Measurements from ENCODE around the gene FAM217B. TPM values are rescaled to one million over a fixed set of nuclear protein-coding genes. Genes with fewer than 3 reads are reported as not detected.
A peak's percentile ranks its signal among the peaks of the same experiment; 100 is the strongest.

The FAM217B gene
- polyA plus RNA-seq, 1 of the 3 experiments (the other 2 are of a cell fraction), result 3.0 TPM

DNA sequence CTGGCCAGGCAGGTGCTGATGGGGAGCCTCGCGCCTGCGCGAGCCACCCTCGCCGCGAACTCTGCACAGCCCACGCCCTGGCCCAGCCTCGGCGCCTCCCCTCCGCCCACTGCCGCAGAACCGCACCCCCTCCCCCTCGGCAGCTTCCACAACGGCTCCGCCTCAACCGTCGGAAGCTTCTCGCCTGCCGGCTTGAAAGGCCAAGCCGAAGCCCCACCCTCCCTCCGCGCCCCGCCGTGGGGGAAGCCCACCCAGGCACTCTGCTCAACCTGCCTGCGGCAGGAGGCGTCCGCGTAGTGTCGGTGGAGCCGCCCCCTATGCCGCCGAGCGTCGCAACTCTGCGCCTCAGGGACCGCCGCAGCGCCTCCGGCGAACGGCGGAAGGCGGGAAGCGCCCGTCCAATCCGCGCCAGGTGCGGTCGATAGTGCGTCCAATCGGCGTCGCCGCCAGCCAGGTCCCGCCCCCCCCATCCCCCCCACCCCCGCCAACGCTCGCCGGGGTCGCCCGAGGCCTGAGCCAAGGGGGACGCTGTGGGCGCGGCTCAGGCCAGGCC lies 6.8 kb upstream of the FAM217B start, which contains the start of gene SYCP2:
TSS of gene SYCP2 (minus strand) at position 342 of the 553 bp plus-strand sequence. CDS start 11,224 bp downstream, outside the sequence.
- ChIA-PET POLR2A (no interaction called here), CTCF (interaction anchor here (0.8 to 9.8 kb wide), 18 partner anchors 8 to 331 kb away, joined by 3 to 95 read pairs (median 4); no protein-coding TSS in a partner anchor)
- H3K9ac ChIP-seq, result peak within 1 kb of the TSS; percentile 69
- peaks cover 0 to 2% of the 10 kb centered on the region in 2 experiments for H3K36me3 ChIP-seq (replicated peaks in 1 of 2; ENCODE audit: control insufficient read depth in 1 of 2, insufficient read depth in 2 of 2, low read length in 1 of 2)
- DNase-seq, result peak; percentile 95
- no peaks in the 10 kb centered on the region for H3K9me3 ChIP-seq
- no peaks in the 10 kb centered on the region for H4K20me1 ChIP-seq (ENCODE audit: insufficient read depth)
- peak within 1 kb of the TSS; percentile 96 for H3K4me2 ChIP-seq
- no peaks in the 10 kb centered on the region for H3K9me2 ChIP-seq
- peaks cover 10% of the 10 kb centered on the region for H3F3A ChIP-seq (replicated peaks; ENCODE audit: insufficient read depth)
- peak within 1 kb of the TSS; percentile 45 to 81 for H3K27ac ChIP-seq (ENCODE audit: low read depth in 2 of 2, low read length in 1 of 2)
- H2AFZ ChIP-seq (ENCODE audit: low read depth), result peak within 1 kb of the TSS; percentile 96
- H3K79me2 ChIP-seq (ENCODE audit: insufficient read depth), result peaks cover 8% of the 10 kb centered on the region
- H3K27me3 ChIP-seq (ENCODE audit: insufficient read depth), result no peaks in the 10 kb centered on the region
- peak within 1 kb of the TSS; percentile 75 for H3K4me3 ChIP-seq (ENCODE audit: low read depth in 2 of 2, low read length in 1 of 2)
- TF ChIP-seq, protein P1, sequence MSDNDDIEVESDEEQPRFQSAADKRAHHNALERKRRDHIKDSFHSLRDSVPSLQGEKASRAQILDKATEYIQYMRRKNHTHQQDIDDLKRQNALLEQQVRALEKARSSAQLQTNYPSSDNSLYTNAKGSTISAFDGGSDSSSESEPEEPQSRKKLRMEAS (IDR thresholded peaks at IDR 0.05; ENCODE audit: low read depth), result peak; percentile 90
- no peak for TF ChIP-seq RFX5 (IDR thresholded peaks at IDR 0.05; ENCODE audit: low read length)
- peaks cover 5 to 11% of the 10 kb centered on the region in 2 experiments; a peak in 3 of 4 replicates for H3K4me1 ChIP-seq (ENCODE audit: control insufficient read depth in 1 of 2, insufficient read depth in 2 of 2, low read depth in 1 of 2, low read length in 1 of 2)
- 39% methylated on average over 25 of the region's 65 CpGs for WGBS (ENCODE audit: low lambda C conversion rate)

DNA sequence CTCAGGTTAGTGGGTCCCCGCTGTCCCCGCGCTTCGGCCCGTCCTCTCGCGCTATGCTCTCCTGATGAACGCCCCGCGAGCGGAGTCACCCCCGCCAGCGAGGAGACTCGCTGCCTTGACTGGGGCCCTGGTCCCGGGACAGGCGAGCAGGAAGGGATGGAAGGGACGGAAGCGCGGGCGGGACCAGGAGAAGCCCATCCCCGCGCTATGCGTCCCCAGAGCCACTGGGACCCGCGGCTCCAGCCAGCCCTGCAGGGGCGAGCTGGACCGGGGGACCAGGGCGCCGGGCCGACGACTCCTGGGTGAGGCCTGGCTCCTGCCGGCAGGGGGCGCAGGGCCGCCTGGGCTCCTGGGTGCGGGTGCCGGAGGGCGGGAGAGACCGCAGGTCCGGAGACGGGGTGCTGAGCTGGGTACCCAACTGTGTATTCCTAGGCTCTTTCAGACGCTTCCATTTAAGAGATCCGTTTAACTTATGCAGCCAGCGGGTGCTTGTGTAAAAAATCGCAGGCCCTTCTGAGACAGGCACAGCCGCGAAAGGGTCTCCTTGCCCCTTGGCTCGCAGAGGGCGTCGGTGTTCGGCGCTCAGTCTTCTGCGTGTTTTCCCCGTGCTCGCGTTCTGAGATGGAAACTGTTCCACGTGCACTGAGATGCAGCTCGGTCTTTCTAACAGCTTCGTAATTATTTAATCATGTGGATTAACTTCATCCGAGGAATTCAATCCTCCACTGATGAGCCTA lies 6.2 kb upstream of the FAM217B start:
- Histone ChIP-seq H4K20me1 (ENCODE audit: insufficient read depth) (no peaks in the 10 kb centered on the region), H3K4me2 (peak overlapping the region; percentile 96), H3K79me2 (ENCODE audit: insufficient read depth) (peaks cover 13% of the 10 kb centered on the region), H3K9me2 (no peaks in the 10 kb centered on the region), H3K4me3 (ENCODE audit: low read depth in 2 of 2, low read length in 1 of 2) (peak overlapping the region; percentile 75), H3K27ac (ENCODE audit: low read depth in 2 of 2, low read length in 1 of 2) (peak overlapping the region; percentile 45 to 81), H3K36me3 (replicated peaks in 1 of 2; ENCODE audit: control insufficient read depth in 1 of 2, insufficient read depth in 2 of 2, low read length in 1 of 2) (peaks cover 0 to 2% of the 10 kb centered on the region in 2 experiments), H2AFZ (ENCODE audit: low read depth) (peak overlapping the region; percentile 96), H3K27me3 (ENCODE audit: insufficient read depth) (no peaks in the 10 kb centered on the region), H3F3A (replicated peaks; ENCODE audit: insufficient read depth) (peaks cover 10% of the 10 kb centered on the region), H3K9me3 (no peaks in the 10 kb centered on the region), H3K4me1 (ENCODE audit: control insufficient read depth in 1 of 2, insufficient read depth in 2 of 2, low read depth in 1 of 2, low read length in 1 of 2) (peaks cover 8 to 17% of the 10 kb centered on the region in 2 experiments; a peak in 3 of 4 replicates), H3K9ac (peak overlapping the region; percentile 69)
- 4% methylated on average over 26 of the region's 59 CpGs for WGBS (ENCODE audit: low lambda C conversion rate)
- ChIA-PET POLR2A (no interaction called here), CTCF (interaction anchor here (0.6 to 9.8 kb wide), 21 partner anchors 9 to 373 kb away, joined by 3 to 95 read pairs (median 4); no protein-coding TSS in a partner anchor)
- peak; percentile 97 for DNase-seq
- TF ChIP-seq FOXM1 (IDR thresholded peaks at IDR 0.05; ENCODE audit: low read depth) (0 out of 2 replicates have a peak, but pooled peaks have one; percentile 36), MXI1 (IDR thresholded peaks at IDR 0.05; ENCODE audit: low read depth, low read length) (no peak; the same call in 1 of the 2 replicates), RFX5 (IDR thresholded peaks at IDR 0.05; ENCODE audit: low read length) (no peak), EP300 (IDR thresholded peaks at IDR 0.05; ENCODE audit: borderline replicate concordance in 1 of 2, low read depth in 1 of 2, low read length in 1 of 2) (no peak), RCOR1 (IDR thresholded peaks at IDR 0.05; ENCODE audit: low read length) (no peak), ELF1 (IDR thresholded peaks at IDR 0.05) (no peak), TCF12 (IDR thresholded peaks at IDR 0.05) (no peak), GABPA (IDR thresholded peaks at IDR 0.05; ENCODE audit: low read depth) (no peak), SMC3 (IDR thresholded peaks at IDR 0.05; ENCODE audit: low read depth, low read length) (no peak), GATA2 (CRISPR knock-in tag; IDR thresholded peaks at IDR 0.05) (no peak), MEF2A (IDR thresholded peaks at IDR 0.05; ENCODE audit: borderline replicate concordance, low read depth) (no peak), FOSL2 (IDR thresholded peaks at IDR 0.05; ENCODE audit: borderline replicate concordance, low read depth) (no peak), CHD2 (IDR thresholded peaks at IDR 0.05; ENCODE audit: low read length, partially characterized antibody) (peak; percentile 30)
- TF ChIP-seq, protein P1 (IDR thresholded peaks at IDR 0.05; ENCODE audit: low read depth), result 0 out of 2 replicates have a peak, but pooled peaks have one; percentile 44
- TF ChIP-seq, protein P2, sequence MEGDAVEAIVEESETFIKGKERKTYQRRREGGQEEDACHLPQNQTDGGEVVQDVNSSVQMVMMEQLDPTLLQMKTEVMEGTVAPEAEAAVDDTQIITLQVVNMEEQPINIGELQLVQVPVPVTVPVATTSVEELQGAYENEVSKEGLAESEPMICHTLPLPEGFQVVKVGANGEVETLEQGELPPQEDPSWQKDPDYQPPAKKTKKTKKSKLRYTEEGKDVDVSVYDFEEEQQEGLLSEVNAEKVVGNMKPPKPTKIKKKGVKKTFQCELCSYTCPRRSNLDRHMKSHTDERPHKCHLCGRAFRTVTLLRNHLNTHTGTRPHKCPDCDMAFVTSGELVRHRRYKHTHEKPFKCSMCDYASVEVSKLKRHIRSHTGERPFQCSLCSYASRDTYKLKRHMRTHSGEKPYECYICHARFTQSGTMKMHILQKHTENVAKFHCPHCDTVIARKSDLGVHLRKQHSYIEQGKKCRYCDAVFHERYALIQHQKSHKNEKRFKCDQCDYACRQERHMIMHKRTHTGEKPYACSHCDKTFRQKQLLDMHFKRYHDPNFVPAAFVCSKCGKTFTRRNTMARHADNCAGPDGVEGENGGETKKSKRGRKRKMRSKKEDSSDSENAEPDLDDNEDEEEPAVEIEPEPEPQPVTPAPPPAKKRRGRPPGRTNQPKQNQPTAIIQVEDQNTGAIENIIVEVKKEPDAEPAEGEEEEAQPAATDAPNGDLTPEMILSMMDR (IDR thresholded peaks at IDR 0.05), result peak; percentile 91
- TF ChIP-seq, protein P3, sequence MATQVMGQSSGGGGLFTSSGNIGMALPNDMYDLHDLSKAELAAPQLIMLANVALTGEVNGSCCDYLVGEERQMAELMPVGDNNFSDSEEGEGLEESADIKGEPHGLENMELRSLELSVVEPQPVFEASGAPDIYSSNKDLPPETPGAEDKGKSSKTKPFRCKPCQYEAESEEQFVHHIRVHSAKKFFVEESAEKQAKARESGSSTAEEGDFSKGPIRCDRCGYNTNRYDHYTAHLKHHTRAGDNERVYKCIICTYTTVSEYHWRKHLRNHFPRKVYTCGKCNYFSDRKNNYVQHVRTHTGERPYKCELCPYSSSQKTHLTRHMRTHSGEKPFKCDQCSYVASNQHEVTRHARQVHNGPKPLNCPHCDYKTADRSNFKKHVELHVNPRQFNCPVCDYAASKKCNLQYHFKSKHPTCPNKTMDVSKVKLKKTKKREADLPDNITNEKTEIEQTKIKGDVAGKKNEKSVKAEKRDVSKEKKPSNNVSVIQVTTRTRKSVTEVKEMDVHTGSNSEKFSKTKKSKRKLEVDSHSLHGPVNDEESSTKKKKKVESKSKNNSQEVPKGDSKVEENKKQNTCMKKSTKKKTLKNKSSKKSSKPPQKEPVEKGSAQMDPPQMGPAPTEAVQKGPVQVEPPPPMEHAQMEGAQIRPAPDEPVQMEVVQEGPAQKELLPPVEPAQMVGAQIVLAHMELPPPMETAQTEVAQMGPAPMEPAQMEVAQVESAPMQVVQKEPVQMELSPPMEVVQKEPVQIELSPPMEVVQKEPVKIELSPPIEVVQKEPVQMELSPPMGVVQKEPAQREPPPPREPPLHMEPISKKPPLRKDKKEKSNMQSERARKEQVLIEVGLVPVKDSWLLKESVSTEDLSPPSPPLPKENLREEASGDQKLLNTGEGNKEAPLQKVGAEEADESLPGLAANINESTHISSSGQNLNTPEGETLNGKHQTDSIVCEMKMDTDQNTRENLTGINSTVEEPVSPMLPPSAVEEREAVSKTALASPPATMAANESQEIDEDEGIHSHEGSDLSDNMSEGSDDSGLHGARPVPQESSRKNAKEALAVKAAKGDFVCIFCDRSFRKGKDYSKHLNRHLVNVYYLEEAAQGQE (IDR thresholded peaks at IDR 0.05; ENCODE audit: low read depth, low read length), result no peak
- TF ChIP-seq, protein P4, sequence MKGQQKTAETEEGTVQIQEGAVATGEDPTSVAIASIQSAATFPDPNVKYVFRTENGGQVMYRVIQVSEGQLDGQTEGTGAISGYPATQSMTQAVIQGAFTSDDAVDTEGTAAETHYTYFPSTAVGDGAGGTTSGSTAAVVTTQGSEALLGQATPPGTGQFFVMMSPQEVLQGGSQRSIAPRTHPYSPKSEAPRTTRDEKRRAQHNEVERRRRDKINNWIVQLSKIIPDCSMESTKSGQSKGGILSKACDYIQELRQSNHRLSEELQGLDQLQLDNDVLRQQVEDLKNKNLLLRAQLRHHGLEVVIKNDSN (IDR thresholded peaks at IDR 0.05; ENCODE audit: borderline replicate concordance, low read depth), result no peak

Measured in SK-N-SH (cell line).